GM19099 (cell line): Measurements from ENCODE around the gene OLA1.

Source experiments
- POLR2A ChIP-seq: IDR thresholded peaks from 3 replicates; pipeline ENCODE4 v1.6.1; 2011; ENCODE audit warnings: low read depth; ENCODE audit not compliant: insufficient read length; ENCODE audit errors: extremely low read depth

Gene OLA1

GRCh38 chr2:174169372-174169771 is 79.0 kb downstream of the OLA1 start:
- no peak for TF ChIP-seq POLR2A

GRCh38 chr2:174166261-174166660 is 82.1 kb downstream of the OLA1 start:
- TF ChIP-seq POLR2A, result no peak

GRCh38 chr2:174161490-174161889 is 86.8 kb downstream of the OLA1 start:
- no peak for TF ChIP-seq POLR2A

- no peak for TF ChIP-seq POLR2A
Measured at GRCh38 chr2:174158003-174158402, 90.3 kb downstream of the OLA1 start.

GRCh38 chr2:174157053-174157452 is 91.3 kb downstream of the OLA1 start:
- no peak for TF ChIP-seq POLR2A

GRCh38 chr2:174153757-174154680 is 94.3 kb downstream of the OLA1 start:
- no peak for TF ChIP-seq POLR2A

- no peak for TF ChIP-seq POLR2A
Measured at GRCh38 chr2:174149530-174149929, 98.8 kb downstream of the OLA1 start.

- TF ChIP-seq POLR2A, result no peak
Measured at GRCh38 chr2:174148833-174149232, 99.5 kb downstream of the OLA1 start.

- no peak for TF ChIP-seq POLR2A
Measured at GRCh38 chr2:174145827-174146226, 102.5 kb downstream of the OLA1 start.

GRCh38 chr2:174142290-174142689 is 106.0 kb downstream of the OLA1 start:
- TF ChIP-seq POLR2A, result no peak

- no peak for TF ChIP-seq POLR2A
Measured at GRCh38 chr2:174138161-174138560, 110.2 kb downstream of the OLA1 start.

GRCh38 chr2:174135981-174136380 is 112.4 kb downstream of the OLA1 start:
- no peak for TF ChIP-seq POLR2A

GRCh38 chr2:174125090-174125489 is 123.2 kb downstream of the OLA1 start:
- no peak for TF ChIP-seq POLR2A

- no peak for TF ChIP-seq POLR2A
Measured at GRCh38 chr2:174124181-174124580, 124.2 kb downstream of the OLA1 start.

- no peak for TF ChIP-seq POLR2A
Measured at GRCh38 chr2:174122185-174122584, 126.1 kb downstream of the OLA1 start.

- no peak for TF ChIP-seq POLR2A
Measured at GRCh38 chr2:174121612-174122011, 126.7 kb downstream of the OLA1 start.
